Cardiac fibroblast (primary cell): ENCODE results near the gene NLRP12.
"Not testable (repeated sequence)": the region's sequence is repeated elsewhere in the genome, so short reads cannot be mapped to it uniquely, and the experiment has no call there.

Experiments used
- DNase-seq, 2 donors: peaks; one replicate each; pipeline versions ENCODE4 v3.0.0 to v3.0.0-alpha.2; 2010; ENCODE audit warnings: low read depth in 2 of 2
- H3K4me3 ChIP-seq, 2 donors: replicated peaks in 1 of 2; 1 replicate in 1 of 2; 2 replicates in 1 of 2; pipeline ENCODE4 v1.5.1; 2011; ENCODE audit warnings: low read depth in 2 of 2, low read length in 2 of 2, mild to moderate bottlenecking in 2 of 2, moderate library complexity in 1 of 2
- CTCF ChIP-seq: IDR thresholded peaks from one replicate; pipeline ENCODE4 v1.5.1; 2011; ENCODE audit warnings: low read depth, mild to moderate bottlenecking, low read length, inconsistent platforms

Gene NLRP12

DNA sequence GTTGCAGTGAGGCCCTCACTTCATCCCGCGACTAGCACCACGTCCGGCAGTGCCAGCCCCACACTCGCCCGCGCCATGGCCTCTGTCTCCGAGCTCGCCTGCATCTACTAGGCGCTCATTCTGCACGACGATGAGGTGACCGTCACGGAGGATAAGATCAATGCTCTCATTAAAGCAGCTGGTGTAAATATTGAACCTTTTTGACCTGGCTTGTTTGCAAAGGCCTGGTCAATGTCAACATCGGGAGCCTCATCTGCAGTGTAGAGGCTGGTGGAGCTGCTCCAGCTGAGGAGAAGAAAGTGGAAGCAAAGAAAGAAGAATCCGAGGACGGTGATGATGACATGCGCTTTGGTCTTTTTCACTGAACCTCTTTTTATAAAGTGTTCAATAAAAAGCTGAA is 48.6 kb downstream of the NLRP12 start:
- TF ChIP-seq CTCF: no peak
- no peak for DNase-seq
- H3K4me3 ChIP-seq: no peak overlapping the region

- H3K4me3 ChIP-seq, DNase-seq: not testable (repeated sequence)
Observed at GRCh38 chr19:53774491-53774890, 49.6 kb downstream of the NLRP12 start.

DNA sequence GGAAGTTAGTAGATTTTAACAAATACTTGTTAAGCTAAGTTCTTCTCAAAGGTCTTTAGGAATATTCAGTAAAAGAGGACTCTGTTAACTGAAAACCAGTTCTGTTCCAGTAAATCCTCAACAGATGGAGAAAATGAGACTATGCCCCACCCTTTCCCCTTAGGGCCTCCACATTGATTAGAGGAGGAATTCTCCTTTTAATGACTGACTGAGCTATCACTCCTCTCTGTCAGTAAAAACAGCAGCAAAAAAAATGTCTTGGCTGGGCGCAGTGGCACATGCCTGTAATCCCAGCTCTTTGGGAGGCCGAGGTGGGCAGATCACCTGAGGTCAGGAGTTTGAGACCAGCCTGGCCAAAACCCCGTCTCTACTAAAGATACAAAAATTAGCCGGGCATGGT is 50.1 kb downstream of the NLRP12 start:
- no peak for DNase-seq
- no peak overlapping the region for H3K4me3 ChIP-seq
- no peak for TF ChIP-seq CTCF

GRCh38 chr19:53772943-53773342 is 51.2 kb downstream of the NLRP12 start:
- peak; percentile 82 for TF ChIP-seq CTCF
- DNase-seq: peak; percentile 61 to 78
- no peak overlapping the region for H3K4me3 ChIP-seq

- no peak for DNase-seq
- TF ChIP-seq CTCF: no peak
- no peak overlapping the region for H3K4me3 ChIP-seq
Observed at GRCh38 chr19:53771144-53771543, 53.0 kb downstream of the NLRP12 start.

- DNase-seq, H3K4me3 ChIP-seq: not testable (repeated sequence)
Observed at GRCh38 chr19:53769696-53770309, 54.3 kb downstream of the NLRP12 start.

GRCh38 chr19:53768401-53768800 is 55.7 kb downstream of the NLRP12 start:
- H3K4me3 ChIP-seq: no peak overlapping the region
- TF ChIP-seq CTCF: no peak
- DNase-seq: no peak

GRCh38 chr19:53758991-53759390 is 65.1 kb downstream of the NLRP12 start:
- DNase-seq, H3K4me3 ChIP-seq: not testable (repeated sequence)
